Fibroblast of pulmonary artery (primary cell): Measurements from ENCODE around the gene HACL1.
"Not testable (repeated sequence)": the region's sequence is repeated elsewhere in the genome, so short reads cannot be mapped to it uniquely, and the experiment has no call there.

ENCODE experiments used
- DNase-seq: peaks from one replicate; pipeline ENCODE4 v3.0.0-alpha.2; 2010; ENCODE audit warnings: low read depth
- H3K4me3 ChIP-seq: replicated peaks from 2 replicates; pipeline ENCODE4 v1.5.1; 2011; ENCODE audit warnings: low read depth, mild to moderate bottlenecking, control low read depth, low read length, moderate library complexity
- TF ChIP-seq, protein P1 (sequence below): IDR thresholded peaks from 2 replicates; pipeline ENCODE4 v1.5.1; 2011; ENCODE audit warnings: mild to moderate bottlenecking, control low read depth, low read length, inconsistent platforms; ENCODE audit errors: missing control alignments

Gene HACL1

DNA sequence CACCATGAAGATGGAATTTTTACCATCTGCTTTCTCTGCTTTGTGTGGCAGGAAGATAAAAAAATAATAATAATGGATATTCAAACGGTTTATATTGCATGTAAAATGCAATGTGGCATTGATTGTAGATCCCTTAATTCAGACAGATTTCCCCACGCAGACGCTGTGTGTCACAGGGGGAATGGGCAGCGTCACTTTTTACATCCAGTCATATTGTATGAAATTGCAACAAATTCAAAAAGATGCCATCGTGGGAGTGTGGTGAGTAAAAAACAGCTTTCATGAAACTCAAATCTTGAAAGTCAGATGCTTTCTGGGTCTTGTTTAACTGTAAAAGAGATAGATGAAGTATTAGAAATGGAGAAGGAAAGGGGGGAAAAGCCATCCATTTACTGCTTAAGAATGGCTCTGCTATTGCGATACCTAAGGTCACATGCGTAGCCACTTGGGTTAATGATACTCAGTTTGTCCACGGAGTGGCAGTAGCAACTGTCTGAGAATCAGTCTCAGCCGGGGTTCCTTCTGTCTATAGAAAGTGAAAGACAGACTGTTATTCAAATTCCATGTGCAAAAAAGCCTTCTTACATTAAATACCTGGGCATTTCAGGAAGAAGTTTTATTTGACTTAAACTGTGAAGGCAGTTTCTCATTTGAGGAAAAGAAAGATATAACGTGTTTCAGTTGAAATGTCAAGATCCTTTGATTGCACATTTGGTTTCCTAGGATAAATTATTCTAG lies 28.7 kb upstream of the HACL1 start:
- DNase-seq, result peak; percentile 93
- peak overlapping the region; percentile 51 for H3K4me3 ChIP-seq
- TF ChIP-seq, protein P1, sequence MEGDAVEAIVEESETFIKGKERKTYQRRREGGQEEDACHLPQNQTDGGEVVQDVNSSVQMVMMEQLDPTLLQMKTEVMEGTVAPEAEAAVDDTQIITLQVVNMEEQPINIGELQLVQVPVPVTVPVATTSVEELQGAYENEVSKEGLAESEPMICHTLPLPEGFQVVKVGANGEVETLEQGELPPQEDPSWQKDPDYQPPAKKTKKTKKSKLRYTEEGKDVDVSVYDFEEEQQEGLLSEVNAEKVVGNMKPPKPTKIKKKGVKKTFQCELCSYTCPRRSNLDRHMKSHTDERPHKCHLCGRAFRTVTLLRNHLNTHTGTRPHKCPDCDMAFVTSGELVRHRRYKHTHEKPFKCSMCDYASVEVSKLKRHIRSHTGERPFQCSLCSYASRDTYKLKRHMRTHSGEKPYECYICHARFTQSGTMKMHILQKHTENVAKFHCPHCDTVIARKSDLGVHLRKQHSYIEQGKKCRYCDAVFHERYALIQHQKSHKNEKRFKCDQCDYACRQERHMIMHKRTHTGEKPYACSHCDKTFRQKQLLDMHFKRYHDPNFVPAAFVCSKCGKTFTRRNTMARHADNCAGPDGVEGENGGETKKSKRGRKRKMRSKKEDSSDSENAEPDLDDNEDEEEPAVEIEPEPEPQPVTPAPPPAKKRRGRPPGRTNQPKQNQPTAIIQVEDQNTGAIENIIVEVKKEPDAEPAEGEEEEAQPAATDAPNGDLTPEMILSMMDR, result peak; percentile 78

GRCh38 chr3:15628967-15629366 lies 27.6 kb upstream of the HACL1 start:
- no peak for DNase-seq
- H3K4me3 ChIP-seq, result no peak overlapping the region
- TF ChIP-seq, protein P1, result no peak

DNA sequence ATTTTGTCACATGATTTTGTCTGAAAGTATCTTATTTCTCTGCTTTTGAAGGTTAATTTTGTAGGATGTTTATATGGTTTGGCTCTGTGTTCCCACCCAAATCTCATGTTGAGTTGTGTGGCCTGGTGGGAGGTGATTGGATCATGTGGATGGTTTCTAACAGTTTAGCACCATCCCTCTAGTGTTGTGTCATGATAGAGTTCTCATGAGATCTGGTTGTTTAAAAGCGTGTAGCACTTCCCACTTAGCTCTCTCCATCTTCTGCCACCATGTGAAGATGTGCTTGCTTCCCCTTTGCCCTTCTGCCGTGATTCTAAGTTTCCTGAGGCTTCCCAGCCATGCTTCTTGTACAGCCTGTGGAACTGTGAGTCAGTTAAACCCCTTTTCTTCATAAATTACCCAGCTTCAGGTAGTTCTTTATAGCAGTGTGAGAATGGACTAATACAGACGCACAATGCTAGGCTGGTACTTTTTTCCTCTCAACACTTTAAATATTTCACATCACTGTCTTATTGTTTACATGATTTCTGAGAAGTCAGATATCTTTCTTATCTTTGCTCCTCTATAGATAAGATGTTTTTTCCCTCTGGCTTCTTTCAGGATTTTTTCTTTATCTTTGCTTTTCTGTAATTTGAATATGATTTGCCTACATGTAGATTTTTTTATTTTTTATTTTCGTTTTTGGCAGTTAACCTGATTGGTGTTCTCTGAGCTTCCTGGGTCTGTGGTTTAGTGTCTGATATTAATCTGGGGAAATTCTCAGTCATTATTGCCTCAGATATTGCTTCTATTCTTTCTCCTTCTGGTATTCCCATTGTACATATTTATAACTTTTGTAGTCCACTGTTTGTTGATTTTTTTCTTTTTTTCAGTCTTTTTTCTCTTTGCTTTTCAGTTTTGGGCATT lies 22.4 kb upstream of the HACL1 start:
- TF ChIP-seq, protein P1, result no peak
- no peak overlapping the region for H3K4me3 ChIP-seq
- no peak for DNase-seq

DNA sequence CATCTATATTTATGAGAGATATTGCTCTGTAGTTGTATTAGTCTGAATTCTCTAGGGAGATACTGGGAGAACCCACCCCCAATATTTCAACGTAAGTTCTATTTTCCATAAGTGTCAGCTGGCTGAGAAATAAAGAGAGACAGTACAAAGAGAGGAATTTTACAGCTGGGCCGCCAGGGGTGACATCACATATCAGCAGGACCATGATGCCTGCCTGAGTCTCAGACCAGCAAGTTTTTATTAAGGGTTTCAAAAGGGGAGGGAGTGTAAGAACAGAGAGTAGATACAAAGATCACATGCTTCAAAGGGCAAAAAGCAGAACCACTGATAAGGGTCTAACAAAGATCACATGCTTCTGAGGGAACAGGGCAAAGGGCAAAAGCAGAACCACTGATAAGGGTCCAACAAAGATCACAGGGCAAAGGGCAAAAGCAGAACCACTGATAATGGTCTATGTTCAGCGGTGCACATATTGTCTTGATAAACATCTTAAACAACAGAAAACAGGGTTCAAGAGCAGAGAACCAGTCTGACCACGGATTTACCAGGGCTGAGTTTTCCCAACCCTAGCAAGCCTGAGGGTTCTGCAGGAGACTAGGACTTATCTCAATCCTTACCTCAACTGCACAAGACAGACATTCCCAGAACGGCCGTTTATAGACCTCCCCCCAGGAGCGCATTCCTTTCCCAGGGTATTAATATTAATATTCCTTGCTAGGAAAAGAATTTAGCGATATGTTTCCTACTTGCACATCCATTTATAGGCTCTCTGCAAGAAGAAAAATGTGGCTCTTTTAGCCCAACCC lies 18.5 kb upstream of the HACL1 start:
- H3K4me3 ChIP-seq, DNase-seq: not testable (repeated sequence)

GRCh38 chr3:15616053-15616452 lies 14.7 kb upstream of the HACL1 start:
- TF ChIP-seq, protein P1, result no peak
- DNase-seq, result peak; percentile 82
- no peak overlapping the region for H3K4me3 ChIP-seq

DNA sequence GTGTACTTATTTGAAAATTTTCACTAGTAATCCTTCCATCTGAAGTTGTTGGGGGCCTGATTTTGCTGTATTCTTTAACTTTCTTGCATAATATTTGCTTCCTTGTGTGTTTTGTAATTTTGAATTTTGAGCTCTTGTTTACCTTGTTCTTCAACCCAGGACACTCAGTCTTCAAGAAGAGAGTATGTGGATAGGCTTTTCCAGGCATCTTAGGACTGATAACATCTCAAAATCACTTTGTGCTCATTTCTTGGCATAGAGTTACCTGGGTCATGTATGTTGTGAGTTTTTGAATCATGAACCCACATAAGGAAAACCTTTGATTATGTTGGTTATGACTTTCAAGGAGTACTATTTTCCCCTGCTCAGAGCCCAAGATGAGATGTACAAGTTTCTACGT lies 13.6 kb upstream of the HACL1 start:
- TF ChIP-seq, protein P1, result no peak
- H3K4me3 ChIP-seq, result no peak overlapping the region

DNA sequence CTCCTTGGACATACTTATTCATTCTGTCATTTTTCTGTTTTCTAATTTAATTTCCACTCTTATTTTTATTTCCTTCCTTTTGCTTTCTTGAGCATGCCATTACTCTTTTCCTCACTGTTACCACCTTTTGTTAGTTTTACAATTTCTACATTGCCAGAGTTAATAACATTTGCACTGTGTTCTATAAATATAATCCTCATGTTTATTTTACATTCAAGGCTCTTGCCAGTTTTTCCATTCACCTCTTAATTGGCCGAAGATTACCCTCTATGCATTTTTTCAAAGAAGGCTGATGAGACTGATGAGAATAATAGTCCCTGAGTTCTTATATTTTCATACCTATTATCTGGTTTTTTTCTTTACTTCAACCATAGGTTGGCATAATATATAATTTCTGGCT lies 10.6 kb upstream of the HACL1 start:
- DNase-seq, result no peak
- TF ChIP-seq, protein P1, result no peak
- H3K4me3 ChIP-seq, result no peak overlapping the region

More for the DNA sequence above, 13.6 kb upstream of the HACL1 start:
- DNase-seq, result no peak
